Prostate gland (tissue), 2 donors: ENCODE measurements around the gene CDC14A. TPM values are rescaled to one million over a fixed set of nuclear protein-coding genes. Genes with fewer than 3 reads are reported as not detected.

Experiments
- DNase-seq: peaks from one replicate; pipeline ENCODE4 v3.0.0-alpha.2; 2019; ENCODE audit warnings: low spot score
- H3K27ac ChIP-seq, 2 donors: fragments of 200-600 bp; sonication (generic); 2 replicates each; pipeline ENCODE4 v1.5.1; 2017 to 2019
- H3K27me3 ChIP-seq: fragments of 200-600 bp; sonication (generic); replicated peaks from 2 replicates; pipeline ENCODE4 v1.5.1; 2019; ENCODE audit not compliant: insufficient read depth
- H3K36me3 ChIP-seq, 2 donors: fragments of 200-600 bp; sonication (generic); 1 replicate in 1 of 2; 2 replicates in 1 of 2; pipeline versions ENCODE4 v1.5.1 to v1.8.1; 2017 to 2019
- H3K4me1 ChIP-seq: fragments of 200-600 bp; sonication (generic); replicated peaks from 2 replicates; pipeline ENCODE4 v1.5.1; 2019
- H3K4me3 ChIP-seq, 2 donors: fragments of 200-600 bp; sonication (generic); 2 replicates each; pipeline ENCODE4 v1.5.1; 2017 to 2019
- H3K9me3 ChIP-seq: fragments of 200-600 bp; sonication (generic); 2 replicates; pipeline ENCODE4 v1.5.1; 2017
- CTCF ChIP-seq, 4 experiments: fragments of 200-600 bp in 2 of 4; fragments of 450-650 bp in 2 of 4; sonication (generic) in 2 of 4; IDR thresholded peaks; 1 replicate in 3 of 4; 2 replicates in 1 of 4; pipeline ENCODE4 v1.5.1; 2016 to 2019; ENCODE audit warnings: antibody characterized with exemption in 4 of 4, mild to moderate bottlenecking in 2 of 4, moderate library complexity in 2 of 4
- POLR2A ChIP-seq: fragments of 450-650 bp; IDR thresholded peaks from one replicate; pipeline ENCODE4 v1.6.1; 2016; ENCODE audit warnings: antibody characterized with exemption, mild to moderate bottlenecking
- POLR2AphosphoS5 ChIP-seq: sonication (generic); formaldehyde crosslinking; IDR thresholded peaks from one replicate; pipeline ENCODE4 v1.6.1; 2017; ENCODE audit warnings: antibody characterized with exemption
- WGBS: methylation state at CpG from one replicate; pipeline ENCODE4 v1.1.5; 2018; 5-methylcytosine and 5-hydroxymethylcytosine counted together
- intact Hi-C: fragments of 100-400 bp; cut with DNase I; formaldehyde crosslinking; loops from one replicate; pipeline ENCODE4 v1.14.2; 2022
- total RNA-seq, 2 donors: library from RNA; depleted of rRNA; stranded (reverse); fragments of >200 nt; gene quantifications; one replicate each; pipeline ENCODE4 v1.1.0, GENCODE V29; 2016

CDC14A gene
- total RNA-seq, 2 donors from 2014 or later, result 25.7 to 39.2 TPM

GRCh38 chr1:100452641-100453040 lies 100.3 kb downstream of the CDC14A start:
- TF ChIP-seq CTCF (IDR thresholded peaks at IDR 0.05) (no peak), POLR2AphosphoS5 (peak; percentile 77)
- H3K4me3 ChIP-seq, result no peak overlapping the region
- no peak for DNase-seq
- intact Hi-C loops, result loop anchor here (5.0 kb wide), 1 partner anchor 200 kb away; no protein-coding TSS in a partner anchor
- H3K27me3 ChIP-seq, result no peaks in the 10 kb centered on the region
- peaks cover 5% of the 10 kb centered on the region for H3K4me1 ChIP-seq
- H3K27ac ChIP-seq, result peak overlapping the region in 1 of 2 donors; percentile 37
- 21% methylated on average over 1 of the region's 1 CpG for WGBS
- no peaks in the 10 kb centered on the region for H3K36me3 ChIP-seq
- H3K9me3 ChIP-seq, result no peaks in the 10 kb centered on the region

GRCh38 chr1:100455478-100456072 lies 103.3 kb downstream of the CDC14A start:
- H3K27ac ChIP-seq, result no peak overlapping the region
- no peaks in the 10 kb centered on the region for H3K36me3 ChIP-seq
- no peaks in the 10 kb centered on the region for H3K9me3 ChIP-seq
- H3K4me1 ChIP-seq, result peaks cover 5% of the 10 kb centered on the region
- intact Hi-C loops, result loop anchor here (5.0 kb wide), 3 partner anchors 103 to 648 kb away; partner anchors contain the start of genes CDC14A, SASS6 and TRMT13
- H3K27me3 ChIP-seq, result no peaks in the 10 kb centered on the region
- DNase-seq, result no peak
- H3K4me3 ChIP-seq, result no peak overlapping the region
- TF ChIP-seq POLR2AphosphoS5 (no peak), CTCF (IDR thresholded peaks at IDR 0.05) (peak; percentile 19 to 39 (median 34)), POLR2A (no peak)

- 84% methylated on average over 2 of the region's 2 CpGs for WGBS
- intact Hi-C loops, result loop anchor here (5.0 kb wide), 3 partner anchors 105 to 650 kb away; partner anchors contain the start of genes CDC14A, SASS6 and TRMT13
- no peaks in the 10 kb centered on the region for H3K36me3 ChIP-seq
These were observed 104.6 kb downstream of the CDC14A start for GRCh38 chr1:100456880-100457279.

GRCh38 chr1:100457683-100458082 lies 105.4 kb downstream of the CDC14A start:
- H3K9me3 ChIP-seq, result no peaks in the 10 kb centered on the region
- no peaks in the 10 kb centered on the region for H3K27me3 ChIP-seq
- no peak for DNase-seq
- H3K4me3 ChIP-seq, result no peak overlapping the region
- 94% methylated on average over 2 of the region's 2 CpGs for WGBS
- H3K4me1 ChIP-seq, result no peaks in the 10 kb centered on the region
- TF ChIP-seq CTCF (IDR thresholded peaks at IDR 0.05) (no peak), POLR2A (no peak), POLR2AphosphoS5 (no peak)
- no peak overlapping the region for H3K27ac ChIP-seq
- no peaks in the 10 kb centered on the region for H3K36me3 ChIP-seq
- intact Hi-C loops, result loop anchor here (5.0 kb wide), 3 partner anchors 105 to 650 kb away; partner anchors contain the start of genes CDC14A, SASS6 and TRMT13

More at GRCh38 chr1:100456880-100457279, 104.6 kb downstream of the CDC14A start:
- no peak for DNase-seq
- peaks cover 5% of the 10 kb centered on the region for H3K4me1 ChIP-seq
- H3K9me3 ChIP-seq, result no peaks in the 10 kb centered on the region
- H3K27ac ChIP-seq, result no peak overlapping the region
- no peak overlapping the region for H3K4me3 ChIP-seq
- no peak for TF ChIP-seq POLR2A
- TF ChIP-seq CTCF (IDR thresholded peaks at IDR 0.05), result no peak
- no peak for TF ChIP-seq POLR2AphosphoS5
- no peaks in the 10 kb centered on the region for H3K27me3 ChIP-seq
